ENCODE measurements around the gene INO80C.
"Not testable (repeated sequence)": the region's sequence is repeated elsewhere in the genome, so short reads cannot be mapped to it uniquely, and the experiment has no call there.

The INO80C gene

DNA sequence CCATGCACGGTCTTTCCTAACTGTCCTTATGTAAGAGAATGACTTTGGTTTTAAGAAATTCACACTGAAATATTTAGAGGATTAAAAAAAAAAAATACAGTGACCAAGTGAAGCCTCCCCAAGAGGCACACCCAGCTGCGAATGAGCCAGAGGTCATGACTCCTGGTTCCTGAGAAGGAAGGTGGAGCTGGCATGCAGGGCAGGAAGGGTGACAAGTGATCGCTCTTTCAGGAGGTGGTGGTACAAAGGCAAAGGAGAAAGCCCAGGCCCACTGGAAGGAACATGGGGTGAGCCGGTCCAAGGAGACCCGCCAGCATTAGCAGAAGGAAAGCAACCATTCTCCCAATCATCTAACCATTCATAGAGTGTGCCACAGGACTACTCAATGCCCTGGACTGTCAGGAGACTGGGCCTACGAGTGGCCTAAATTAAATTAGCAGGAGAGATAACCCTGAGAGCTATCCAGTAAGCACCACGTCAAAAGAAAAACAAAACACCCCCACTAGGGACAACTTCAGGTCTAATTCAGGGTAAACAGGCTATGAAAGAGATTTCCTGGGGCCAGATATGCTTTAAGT lies 7.8 kb downstream of the INO80C start:
- DNase-seq (ENCODE audit: extremely low read depth, low read depth): no peak
- TF ChIP-seq, protein P1, sequence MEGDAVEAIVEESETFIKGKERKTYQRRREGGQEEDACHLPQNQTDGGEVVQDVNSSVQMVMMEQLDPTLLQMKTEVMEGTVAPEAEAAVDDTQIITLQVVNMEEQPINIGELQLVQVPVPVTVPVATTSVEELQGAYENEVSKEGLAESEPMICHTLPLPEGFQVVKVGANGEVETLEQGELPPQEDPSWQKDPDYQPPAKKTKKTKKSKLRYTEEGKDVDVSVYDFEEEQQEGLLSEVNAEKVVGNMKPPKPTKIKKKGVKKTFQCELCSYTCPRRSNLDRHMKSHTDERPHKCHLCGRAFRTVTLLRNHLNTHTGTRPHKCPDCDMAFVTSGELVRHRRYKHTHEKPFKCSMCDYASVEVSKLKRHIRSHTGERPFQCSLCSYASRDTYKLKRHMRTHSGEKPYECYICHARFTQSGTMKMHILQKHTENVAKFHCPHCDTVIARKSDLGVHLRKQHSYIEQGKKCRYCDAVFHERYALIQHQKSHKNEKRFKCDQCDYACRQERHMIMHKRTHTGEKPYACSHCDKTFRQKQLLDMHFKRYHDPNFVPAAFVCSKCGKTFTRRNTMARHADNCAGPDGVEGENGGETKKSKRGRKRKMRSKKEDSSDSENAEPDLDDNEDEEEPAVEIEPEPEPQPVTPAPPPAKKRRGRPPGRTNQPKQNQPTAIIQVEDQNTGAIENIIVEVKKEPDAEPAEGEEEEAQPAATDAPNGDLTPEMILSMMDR (IDR thresholded peaks at IDR 0.05; ENCODE audit: low read depth, low read length, missing control alignments): no peak

DNA sequence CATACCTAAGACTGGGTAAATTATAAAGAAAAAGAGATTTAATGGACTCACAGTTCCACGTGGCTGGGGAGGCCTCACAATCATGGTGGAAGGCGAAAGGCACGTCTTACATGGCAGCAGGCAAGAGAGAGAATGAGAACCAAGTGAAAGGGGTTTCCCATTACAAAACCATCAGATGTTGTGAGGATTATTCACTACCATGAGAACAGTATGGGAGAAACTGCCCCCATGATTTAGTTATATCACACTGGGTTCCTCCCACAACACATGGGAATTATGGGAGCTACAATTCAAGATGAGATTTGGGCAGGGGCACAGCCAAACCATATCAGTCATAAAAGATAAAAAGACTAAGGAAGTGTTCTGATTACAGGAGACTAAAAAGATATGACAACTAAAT lies 8.5 kb downstream of the INO80C start:
- not testable (repeated sequence) for H3K4me3 ChIP-seq (replicated peaks; ENCODE audit: low read depth, low read length); DNase-seq (ENCODE audit: extremely low read depth, low read depth)

More for the DNA sequence above, 7.8 kb downstream of the INO80C start:
- H3K4me3 ChIP-seq (replicated peaks; ENCODE audit: low read depth, low read length): no peak overlapping the region

GRCh38 chr18:35488396-35488795 lies 9.4 kb downstream of the INO80C start:
- H3K4me3 ChIP-seq (replicated peaks; ENCODE audit: low read depth, low read length); DNase-seq (ENCODE audit: extremely low read depth, low read depth): not testable (repeated sequence)

DNA sequence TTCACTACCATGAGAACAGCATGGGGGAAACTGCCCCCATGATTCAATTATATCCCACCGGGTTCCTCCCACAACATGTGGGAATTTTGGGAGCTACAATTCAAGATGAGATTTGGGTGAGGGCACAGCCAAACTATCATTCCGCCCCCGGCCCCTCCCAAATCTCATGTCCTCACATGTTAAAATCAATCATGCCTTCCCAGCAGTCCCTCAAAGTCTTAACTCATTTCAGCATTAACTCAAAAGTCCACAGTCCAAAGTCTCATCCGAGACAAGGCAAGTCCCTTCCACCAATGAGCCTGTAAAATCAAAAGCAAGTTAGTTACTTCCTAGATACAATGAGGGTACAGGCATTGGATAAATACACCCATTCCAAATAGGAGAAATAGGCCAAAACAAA lies 10.2 kb downstream of the INO80C start:
- not testable (repeated sequence) for DNase-seq (ENCODE audit: extremely low read depth, low read depth); H3K4me3 ChIP-seq (replicated peaks; ENCODE audit: low read depth, low read length)

GRCh38 chr18:35485852-35486251 lies 11.9 kb downstream of the INO80C start:
- TF ChIP-seq, protein P1 (IDR thresholded peaks at IDR 0.05; ENCODE audit: low read depth, low read length, missing control alignments): no peak
- no peak for DNase-seq (ENCODE audit: extremely low read depth, low read depth)
- H3K4me3 ChIP-seq (replicated peaks; ENCODE audit: low read depth, low read length): no peak overlapping the region

GRCh38 chr18:35484034-35484433 lies 13.7 kb downstream of the INO80C start:
- H3K4me3 ChIP-seq (replicated peaks; ENCODE audit: low read depth, low read length): no peak overlapping the region
- DNase-seq (ENCODE audit: extremely low read depth, low read depth): no peak
- TF ChIP-seq, protein P1 (IDR thresholded peaks at IDR 0.05; ENCODE audit: low read depth, low read length, missing control alignments): no peak

GRCh38 chr18:35481960-35482366 lies 15.8 kb downstream of the INO80C start:
- no peak for DNase-seq (ENCODE audit: extremely low read depth, low read depth)
- TF ChIP-seq, protein P1 (IDR thresholded peaks at IDR 0.05; ENCODE audit: low read depth, low read length, missing control alignments): no peak
- no peak overlapping the region for H3K4me3 ChIP-seq (replicated peaks; ENCODE audit: low read depth, low read length)

DNA sequence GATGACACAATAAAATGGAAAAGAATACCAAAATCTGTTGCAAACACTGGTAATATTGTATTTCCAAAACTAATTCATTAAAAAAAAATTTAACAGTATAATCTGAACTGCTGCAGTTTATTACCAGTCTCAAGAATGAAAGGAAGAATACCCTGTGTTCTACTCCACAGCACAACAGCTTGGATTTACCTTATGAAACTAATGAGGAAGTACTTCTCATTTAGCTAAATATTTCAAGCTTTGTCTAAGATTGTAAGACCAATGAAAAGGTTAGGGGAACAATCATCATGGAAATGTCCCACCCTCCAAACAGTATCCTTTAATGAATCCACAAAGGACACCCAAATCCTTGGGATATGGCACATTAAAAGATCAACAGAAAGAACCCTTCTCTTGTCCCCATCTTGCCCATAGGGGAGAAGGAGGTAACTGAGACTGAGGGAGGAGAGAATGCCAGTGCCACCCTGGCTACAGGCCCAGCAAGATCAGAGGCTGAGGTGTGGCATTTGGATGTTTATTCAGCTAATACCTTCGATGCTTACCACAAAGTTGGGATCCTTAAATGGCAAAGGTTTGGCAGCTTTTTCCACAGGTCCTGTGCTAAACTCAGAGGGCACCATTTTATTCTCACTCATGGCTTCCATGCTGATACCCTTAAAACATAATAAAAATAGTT lies 17.7 kb downstream of the INO80C start:
- no peak for DNase-seq (ENCODE audit: extremely low read depth, low read depth)
- TF ChIP-seq, protein P1 (IDR thresholded peaks at IDR 0.05; ENCODE audit: low read depth, low read length, missing control alignments): no peak

More for the DNA sequence above, 17.7 kb downstream of the INO80C start:
- no peak overlapping the region for H3K4me3 ChIP-seq (replicated peaks; ENCODE audit: low read depth, low read length)
